ENCODE data around the gene IPO7.
"Not testable (repeated sequence)": the region's sequence is repeated elsewhere in the genome, so short reads cannot be mapped to it uniquely, and the experiment has no call there.

DNA sequence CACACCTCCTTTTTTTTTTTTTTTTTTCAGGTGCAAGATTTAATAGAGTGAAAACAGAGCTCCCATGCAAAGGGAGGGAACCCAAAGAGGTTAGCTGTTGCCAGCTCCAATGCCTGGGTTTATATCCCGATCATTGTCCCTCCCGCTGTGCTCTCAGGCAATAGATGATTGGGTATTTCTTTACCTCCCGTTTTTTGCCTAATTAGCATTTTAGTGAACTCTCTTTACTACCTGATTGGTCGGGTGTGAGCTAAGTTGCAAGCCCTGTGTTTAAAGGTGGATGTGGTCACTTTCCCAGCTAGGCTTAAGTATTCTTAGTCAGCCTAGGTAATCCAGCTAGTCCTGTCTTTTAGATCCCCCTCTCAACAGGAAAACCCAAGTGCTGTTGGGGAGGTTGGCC is 36.7 kb upstream of the IPO7 start:
- TF ChIP-seq, protein P1, sequence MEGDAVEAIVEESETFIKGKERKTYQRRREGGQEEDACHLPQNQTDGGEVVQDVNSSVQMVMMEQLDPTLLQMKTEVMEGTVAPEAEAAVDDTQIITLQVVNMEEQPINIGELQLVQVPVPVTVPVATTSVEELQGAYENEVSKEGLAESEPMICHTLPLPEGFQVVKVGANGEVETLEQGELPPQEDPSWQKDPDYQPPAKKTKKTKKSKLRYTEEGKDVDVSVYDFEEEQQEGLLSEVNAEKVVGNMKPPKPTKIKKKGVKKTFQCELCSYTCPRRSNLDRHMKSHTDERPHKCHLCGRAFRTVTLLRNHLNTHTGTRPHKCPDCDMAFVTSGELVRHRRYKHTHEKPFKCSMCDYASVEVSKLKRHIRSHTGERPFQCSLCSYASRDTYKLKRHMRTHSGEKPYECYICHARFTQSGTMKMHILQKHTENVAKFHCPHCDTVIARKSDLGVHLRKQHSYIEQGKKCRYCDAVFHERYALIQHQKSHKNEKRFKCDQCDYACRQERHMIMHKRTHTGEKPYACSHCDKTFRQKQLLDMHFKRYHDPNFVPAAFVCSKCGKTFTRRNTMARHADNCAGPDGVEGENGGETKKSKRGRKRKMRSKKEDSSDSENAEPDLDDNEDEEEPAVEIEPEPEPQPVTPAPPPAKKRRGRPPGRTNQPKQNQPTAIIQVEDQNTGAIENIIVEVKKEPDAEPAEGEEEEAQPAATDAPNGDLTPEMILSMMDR (IDR thresholded peaks at IDR 0.05) = not testable (repeated sequence)
- TF ChIP-seq POLR2A (IDR thresholded peaks at IDR 0.05) = not testable (repeated sequence)

Data from lower leg skin (tissue), 3 donors.